BJ (cell line): Measurements from ENCODE around the gene ACADS. TPM values are rescaled to one million over a fixed set of nuclear protein-coding genes. Genes with fewer than 3 reads are reported as not detected.

Source experiments
- CTCF ChIA-PET: fragments of 350-600 bp; formaldehyde crosslinking; extraction: SDS; loops from one replicate; lab custom pipeline; 2021; ENCODE audit warnings: antibody characterized with exemption, inconsistent platforms; lab: Yijun Ruan, JAX
- POLR2A ChIA-PET: fragments of 300-600 bp; sonication (Branson Sonifier 250); formaldehyde crosslinking; extraction: SDS; loops from one replicate; lab custom pipeline; 2021; ENCODE audit warnings: antibody characterized with exemption; lab: Charles Lee
- DNase-seq: peaks from one replicate; pipeline ENCODE4 v3.0.0-alpha.2; 2011; ENCODE audit warnings: low read depth
- H3K27me3 ChIP-seq: 2 replicates; pipeline ENCODE4 v1.6.0; 2011; ENCODE audit warnings: low read length; ENCODE audit not compliant: control insufficient read depth, insufficient read depth
- H3K36me3 ChIP-seq: 2 replicates; pipeline ENCODE4 v1.5.1; 2011; ENCODE audit warnings: low read length; ENCODE audit not compliant: control insufficient read depth, insufficient read depth
- H3K4me3 ChIP-seq: 2 replicates; pipeline ENCODE4 v1.5.1; 2011; ENCODE audit warnings: low read depth, mild to moderate bottlenecking, control low read depth, low read length
- CTCF ChIP-seq: IDR thresholded peaks from 2 replicates; pipeline ENCODE4 v1.5.1; 2011; ENCODE audit warnings: low read depth, mild to moderate bottlenecking, control low read depth, inconsistent platforms, low read length, moderate library complexity; ENCODE audit not compliant: insufficient read depth
- polyA minus RNA-seq: library from RNA; depleted of rRNA, polyadenylated mRNA; stranded (reverse); fragments of >200 nt; gene quantifications from 2 replicates; pipeline ENCODE4 v1.2.3, GENCODE V29; 2011; rRNA and poly(A)+ RNA removed
- polyA plus RNA-seq: library from polyadenylated mRNA; depleted of rRNA; stranded (reverse); fragments of >200 nt; gene quantifications from 2 replicates; pipeline ENCODE4 v1.2.3, GENCODE V29; 2011; rRNA removed

ACADS gene
- polyA plus RNA-seq (7.4 and 11.9 TPM in 2 replicates), polyA minus RNA-seq (3.1 and 5.2 TPM in 2 replicates)

GRCh38 chr12:120725659-120726509, at the start of gene ACADS:
ACADS (plus strand) TSS chr12:120725826; CDS start chr12:120725886, 60 bp downstream.
- POLR2A ChIA-PET, result interaction anchor here (0.5 kb wide), 1 partner anchor 24 kb away, joined by 4 read pairs; no protein-coding TSS in a partner anchor
- TF ChIP-seq CTCF, result no peak

GRCh38 chr12:120677765-120678473, 47.7 kb upstream of the ACADS start:
- no peak for TF ChIP-seq CTCF
- POLR2A ChIA-PET, result no interaction called here
- H3K27me3 ChIP-seq, result no peaks in the 10 kb centered on the region; the same call in 1 of the 2 replicates
- H3K36me3 ChIP-seq, result no peaks in the 10 kb centered on the region
- no peak overlapping the region for H3K4me3 ChIP-seq
- DNase-seq, result no peak
- CTCF ChIA-PET, result interaction anchor here (1.7 kb wide), 1 partner anchor 29 kb away, joined by 5 read pairs; no protein-coding TSS in a partner anchor

More at GRCh38 chr12:120725659-120726509, at the start of gene ACADS:
- CTCF ChIA-PET, result interaction anchor here (0.6 to 1.0 kb wide), 2 partner anchors 28 to 79 kb away, joined by 3 to 4 read pairs; no protein-coding TSS in a partner anchor
- Histone ChIP-seq H3K36me3 (peaks cover 10% of the 10 kb centered on the region), H3K27me3 (no peaks in the 10 kb centered on the region), H3K4me3 (peak within 1 kb of the TSS; percentile 55)
- DNase-seq, result peak; percentile 16

GRCh38 chr12:120678572-120678971, 47.1 kb upstream of the ACADS start:
- Histone ChIP-seq H3K4me3 (no peak overlapping the region), H3K27me3 (no peaks in the 10 kb centered on the region; the same call in 1 of the 2 replicates), H3K36me3 (no peaks in the 10 kb centered on the region)
- no peak for TF ChIP-seq CTCF
- CTCF ChIA-PET, result interaction anchor here (1.7 kb wide), 1 partner anchor 30 kb away, joined by 5 read pairs; no protein-coding TSS in a partner anchor
- POLR2A ChIA-PET, result no interaction called here
- DNase-seq, result no peak

- POLR2A ChIA-PET, result no interaction called here
- no peak for DNase-seq
- no peak overlapping the region for H3K4me3 ChIP-seq
- no peaks in the 10 kb centered on the region for H3K36me3 ChIP-seq
- CTCF ChIA-PET, result interaction anchor here (0.6 to 1.7 kb wide), 5 partner anchors 31 to 490 kb away, joined by 3 to 5 read pairs (median 3); no protein-coding TSS in a partner anchor
- H3K27me3 ChIP-seq, result no peaks in the 10 kb centered on the region
- no peak for TF ChIP-seq CTCF
Measured at GRCh38 chr12:120680165-120680738, 45.4 kb upstream of the ACADS start.
